Activated T-helper 9 cell treated with anti-CD3 and anti-CD28 coated beads, Interleukin-2, amount 50 U/mL, for 16 hours (primary cell): ENCODE data around the gene MYH11.
"Not testable (repeated sequence)": the region's sequence is repeated elsewhere in the genome, so short reads cannot be mapped to it uniquely, and the experiment has no call there.

ENCODE experiments used
- DNase-seq: peaks from one replicate; pipeline ENCODE4 v3.0.0-alpha.2; 2020; ENCODE audit warnings: low read depth

MYH11 gene

GRCh38 chr16:15839204-15839603 lies 17.6 kb downstream of the MYH11 start:
- DNase-seq: not testable (repeated sequence)

- DNase-seq: no peak
These were observed 19.1 kb downstream of the MYH11 start for GRCh38 chr16:15837761-15838160.

GRCh38 chr16:15836965-15837611 lies 19.7 kb downstream of the MYH11 start:
- DNase-seq: no peak

- no peak for DNase-seq
These were observed 20.8 kb downstream of the MYH11 start for GRCh38 chr16:15836074-15836473.

GRCh38 chr16:15835136-15835878 lies 21.5 kb downstream of the MYH11 start:
- DNase-seq: no peak

- no peak for DNase-seq
These were observed 22.3 kb downstream of the MYH11 start for GRCh38 chr16:15834502-15834901.

- no peak for DNase-seq
These were observed 23.3 kb downstream of the MYH11 start for GRCh38 chr16:15833541-15833940.

GRCh38 chr16:15832241-15832640 lies 24.6 kb downstream of the MYH11 start:
- no peak for DNase-seq

- no peak for DNase-seq
These were observed 25.9 kb downstream of the MYH11 start for GRCh38 chr16:15830832-15831451.

GRCh38 chr16:15829460-15829859 lies 27.4 kb downstream of the MYH11 start:
- no peak for DNase-seq

- DNase-seq: no peak
These were observed 29.0 kb downstream of the MYH11 start for GRCh38 chr16:15827709-15828343.

GRCh38 chr16:15827299-15827698 lies 29.5 kb downstream of the MYH11 start:
- no peak for DNase-seq

GRCh38 chr16:15825750-15826305 lies 31.0 kb downstream of the MYH11 start:
- no peak for DNase-seq

- no peak for DNase-seq
These were observed 33.9 kb downstream of the MYH11 start for GRCh38 chr16:15822957-15823356.

- no peak for DNase-seq
These were observed 36.0 kb downstream of the MYH11 start for GRCh38 chr16:15820837-15821236.

GRCh38 chr16:15819046-15819445 lies 37.8 kb downstream of the MYH11 start:
- DNase-seq: no peak

- no peak for DNase-seq
These were observed 39.4 kb downstream of the MYH11 start for GRCh38 chr16:15817446-15817845.

GRCh38 chr16:15816228-15816627 lies 40.6 kb downstream of the MYH11 start:
- DNase-seq: no peak

GRCh38 chr16:15812401-15812750 lies 44.5 kb downstream of the MYH11 start:
- not testable (repeated sequence) for DNase-seq

GRCh38 chr16:15811481-15812400 lies 45.1 kb downstream of the MYH11 start:
- no peak for DNase-seq

- no peak for DNase-seq
These were observed 45.9 kb downstream of the MYH11 start for GRCh38 chr16:15810949-15811348.
